Activated CD4-positive, alpha-beta T cell treated with anti-CD3 and anti-CD28 coated beads for 48 hours (primary cell): Measurements from ENCODE around the gene MICAL3.

Experiments
- DNase-seq: peaks from one replicate; pipeline ENCODE4 v3.0.0-alpha.2; 2020

MICAL3 gene

GRCh38 chr22:17910561-17911311 is 113.6 kb downstream of the MICAL3 start:
- no peak for DNase-seq

- DNase-seq, result no peak
These were observed 116.7 kb downstream of the MICAL3 start for GRCh38 chr22:17907748-17908051.

DNA sequence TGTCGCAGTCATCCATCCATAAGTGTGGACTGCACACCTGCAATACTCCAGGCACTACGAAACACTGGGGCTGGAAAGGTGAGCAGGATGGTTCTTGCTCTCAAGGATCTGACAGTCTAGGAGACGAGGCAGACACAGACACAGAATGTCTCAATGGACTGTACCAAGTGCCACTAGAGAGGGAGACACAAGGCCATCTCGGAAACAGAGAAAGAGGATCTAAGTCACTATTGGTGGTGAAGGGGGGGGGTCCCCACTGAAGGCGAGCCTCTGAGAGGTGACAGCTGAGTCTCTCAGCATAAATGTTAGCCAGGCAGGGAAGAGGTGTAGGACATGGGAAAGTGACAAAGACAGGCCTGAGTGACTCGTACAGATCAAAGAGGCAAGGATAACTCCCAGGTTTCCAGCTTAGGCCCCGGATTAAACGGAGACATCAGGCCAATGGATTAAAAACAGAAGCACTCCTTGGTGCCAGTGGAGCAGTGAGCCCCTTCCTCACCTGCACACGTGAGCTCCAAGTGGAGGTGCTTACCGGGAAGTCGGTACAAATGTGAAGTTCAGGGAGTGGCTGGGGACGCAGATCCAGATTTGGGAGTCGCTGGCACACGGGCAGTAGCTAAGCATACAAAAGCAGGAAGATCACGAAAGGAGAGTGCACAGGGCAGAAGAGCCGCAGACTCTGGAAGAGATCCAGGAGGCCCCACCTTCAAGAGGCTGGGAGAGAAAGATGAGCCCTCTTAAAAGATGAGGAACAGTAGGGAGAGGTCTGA is 117.2 kb downstream of the MICAL3 start:
- DNase-seq, result no peak

- no peak for DNase-seq
These were observed 118.9 kb downstream of the MICAL3 start for GRCh38 chr22:17905445-17905844.

DNA sequence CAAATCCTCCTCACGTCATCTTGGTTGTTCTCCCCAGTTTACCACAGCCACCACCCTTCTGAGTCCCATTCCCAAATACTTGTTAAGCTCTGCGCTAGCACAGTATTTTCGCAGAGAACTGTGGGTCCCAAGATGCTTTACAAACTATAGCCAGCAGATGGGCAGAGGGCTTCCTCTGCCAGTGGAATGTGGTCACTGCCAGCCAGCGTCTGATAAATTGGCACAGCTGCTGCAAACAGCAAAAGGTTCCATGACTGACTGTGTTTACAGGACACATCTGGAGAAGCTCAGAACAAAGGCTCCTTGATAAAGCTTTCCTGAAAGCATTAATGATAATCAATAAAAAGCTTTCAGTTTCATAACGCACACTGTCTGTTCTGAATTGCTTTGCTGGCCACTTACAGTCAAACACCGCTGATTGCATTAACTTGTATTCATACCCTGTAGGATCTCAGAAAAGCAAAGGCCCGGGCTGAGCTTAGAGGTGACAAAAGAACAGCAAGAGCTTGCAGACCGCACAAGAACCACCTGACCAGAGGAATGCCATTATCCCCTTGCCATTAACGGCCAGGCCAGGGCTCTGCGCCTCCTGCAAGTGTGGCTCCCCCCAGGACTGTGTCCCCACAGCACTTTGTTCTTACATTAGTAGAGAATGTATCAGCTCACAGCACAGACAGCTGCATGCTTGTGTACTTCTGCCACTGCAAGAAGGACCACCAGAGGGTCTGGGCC is 120.6 kb downstream of the MICAL3 start:
- DNase-seq, result no peak

DNA sequence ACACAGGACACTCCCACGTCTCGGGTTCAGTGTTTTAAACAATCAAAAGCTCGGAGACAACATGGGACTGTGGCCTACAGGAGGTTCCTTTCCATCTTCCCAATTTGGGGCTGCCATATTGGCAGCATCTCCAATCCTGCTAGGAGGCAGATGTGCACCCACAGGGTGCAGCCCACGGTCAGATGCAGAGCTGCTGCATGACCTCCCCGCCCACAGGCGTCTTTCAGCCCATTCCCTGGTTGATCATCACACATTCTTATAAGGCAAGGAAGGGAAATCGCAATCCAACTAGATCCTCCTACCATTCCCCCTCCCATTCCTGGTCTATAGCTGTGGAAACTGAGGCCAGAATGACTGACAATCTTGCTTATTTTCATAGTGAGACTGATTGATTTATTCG is 121.4 kb downstream of the MICAL3 start:
- no peak for DNase-seq

DNA sequence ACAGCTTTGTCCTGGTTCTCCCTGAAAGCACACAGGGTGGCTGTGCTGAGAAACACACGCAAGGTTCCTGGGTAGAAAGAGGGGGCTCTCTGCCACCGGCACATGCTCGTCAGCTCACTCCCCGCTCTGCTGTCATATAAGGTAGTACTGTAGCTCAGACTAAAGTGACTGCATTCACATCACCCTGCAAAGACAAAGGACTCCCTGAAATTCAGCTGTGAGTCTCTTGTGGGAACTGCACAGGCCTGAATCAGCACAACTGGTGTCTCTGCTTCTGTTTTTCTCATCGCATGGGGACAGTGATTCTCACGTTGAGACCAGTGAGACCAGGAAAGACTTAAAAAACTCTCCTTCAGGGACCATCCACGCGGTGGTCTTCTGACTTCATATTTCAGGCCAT is 126.0 kb downstream of the MICAL3 start:
- no peak for DNase-seq

DNA sequence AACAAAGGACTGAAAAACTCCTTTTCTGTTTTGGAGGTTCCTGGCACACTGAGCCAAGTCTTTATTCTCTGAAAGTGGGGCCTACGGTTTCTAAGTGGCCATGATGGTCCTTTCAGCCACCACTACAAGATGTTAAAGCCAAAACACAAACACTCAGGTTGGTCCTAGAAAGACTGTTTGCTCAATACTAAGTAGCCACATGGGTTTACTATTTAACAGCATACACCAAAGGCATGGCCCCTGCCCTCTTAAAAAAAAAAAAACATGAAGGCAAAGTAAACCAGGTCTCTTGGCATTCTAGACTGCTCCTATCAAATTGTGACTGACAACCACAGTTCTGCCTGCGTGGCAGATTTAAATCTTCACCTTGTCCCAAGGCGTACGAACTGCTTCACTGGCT is 126.5 kb downstream of the MICAL3 start:
- DNase-seq, result no peak

- no peak for DNase-seq
These were observed 126.9 kb downstream of the MICAL3 start for GRCh38 chr22:17897426-17897825.

- DNase-seq, result no peak
These were observed 127.8 kb downstream of the MICAL3 start for GRCh38 chr22:17896586-17896985.

DNA sequence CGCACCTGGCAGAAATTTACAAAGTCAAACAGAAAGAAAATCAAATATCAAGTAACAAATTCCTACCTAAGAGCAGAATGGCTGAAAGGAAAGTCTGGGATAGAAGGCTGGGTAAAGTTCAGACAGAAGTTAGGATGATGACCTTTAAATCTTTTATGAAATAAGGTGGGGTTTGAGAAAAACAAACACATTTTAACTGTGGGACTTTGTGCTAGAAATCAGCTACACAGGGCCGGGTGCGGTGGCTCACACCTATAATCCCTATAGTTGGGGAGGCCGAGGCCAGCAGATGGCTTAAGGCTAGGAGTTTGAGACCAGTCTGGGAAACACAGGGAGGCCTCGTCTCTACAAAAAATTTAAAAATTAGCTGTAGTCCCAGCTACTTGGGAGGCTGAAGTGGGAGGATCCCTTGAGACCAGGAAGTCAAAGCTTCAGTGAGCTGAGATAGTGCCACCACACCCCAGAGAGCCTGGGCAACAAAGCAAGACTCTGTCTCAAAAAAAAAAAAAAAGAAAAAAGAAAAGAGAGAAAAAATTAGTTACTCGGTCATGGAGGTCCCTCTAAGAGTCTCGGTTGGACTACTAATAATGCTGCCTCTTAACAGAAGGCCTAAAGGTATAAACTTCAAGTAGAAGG is 130.3 kb downstream of the MICAL3 start:
- no peak for DNase-seq

DNA sequence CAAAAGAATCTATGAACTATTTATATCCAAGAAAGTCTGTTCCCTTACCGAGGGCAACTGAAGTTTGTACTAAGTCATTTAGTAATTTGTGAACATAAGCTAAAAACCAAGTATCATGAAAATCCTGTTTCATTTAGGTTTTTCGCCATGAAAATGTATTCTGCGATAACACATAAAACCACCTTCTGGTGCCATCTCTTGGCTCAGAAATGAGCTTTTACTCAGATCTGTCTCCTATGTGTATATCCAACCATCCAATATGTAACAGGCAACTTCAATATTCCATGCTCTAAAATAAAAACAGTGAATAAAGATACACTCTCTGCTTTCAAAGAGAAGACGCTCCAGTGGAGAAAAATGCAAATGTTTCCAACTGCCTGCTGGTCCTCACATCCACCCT is 132.0 kb downstream of the MICAL3 start:
- DNase-seq, result no peak

- DNase-seq, result no peak
These were observed 132.7 kb downstream of the MICAL3 start for GRCh38 chr22:17891481-17892167.

GRCh38 chr22:17890892-17891291 is 133.5 kb downstream of the MICAL3 start:
- no peak for DNase-seq

DNA sequence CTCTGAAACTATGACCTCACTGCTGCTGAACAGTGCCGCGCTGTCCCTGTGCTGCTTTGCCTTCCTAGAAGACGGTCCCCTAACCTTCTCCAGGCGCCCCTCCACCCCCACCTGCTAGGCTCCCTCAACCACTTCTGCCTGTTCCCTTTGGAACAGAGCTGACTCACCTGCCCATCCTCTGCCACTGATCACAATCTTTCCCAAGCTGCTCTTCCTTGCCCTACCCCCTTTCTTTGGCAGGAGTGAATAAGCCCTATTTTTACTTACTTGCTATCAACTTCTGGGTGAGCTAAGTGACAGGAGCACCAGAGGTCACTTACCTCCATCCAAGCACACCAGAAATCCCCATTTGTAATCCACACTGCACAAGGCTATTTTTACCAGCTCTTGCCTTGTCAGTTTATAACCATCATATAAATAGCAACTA is 134.1 kb downstream of the MICAL3 start:
- no peak for DNase-seq

- DNase-seq, result no peak
These were observed 135.5 kb downstream of the MICAL3 start for GRCh38 chr22:17888855-17889254.

DNA sequence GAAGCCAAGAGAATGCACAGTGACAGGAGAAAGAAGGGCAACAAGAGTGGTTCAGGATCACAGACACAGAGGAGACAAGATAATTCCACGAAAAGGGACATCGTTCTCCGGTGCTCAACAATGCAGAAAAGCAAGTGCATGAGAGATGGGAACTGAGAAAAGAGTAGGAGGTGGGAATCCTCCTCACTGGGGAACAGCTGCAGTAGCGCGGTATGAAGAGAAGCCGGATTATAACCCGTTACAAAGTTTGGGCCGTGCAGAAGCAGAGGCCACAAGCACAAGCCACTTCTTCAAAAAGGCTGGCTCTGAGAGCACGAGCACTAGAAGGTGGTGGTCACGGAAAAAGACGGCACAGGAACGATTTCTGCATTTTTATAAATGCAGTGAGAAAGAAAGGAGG is 135.9 kb downstream of the MICAL3 start:
- no peak for DNase-seq

DNA sequence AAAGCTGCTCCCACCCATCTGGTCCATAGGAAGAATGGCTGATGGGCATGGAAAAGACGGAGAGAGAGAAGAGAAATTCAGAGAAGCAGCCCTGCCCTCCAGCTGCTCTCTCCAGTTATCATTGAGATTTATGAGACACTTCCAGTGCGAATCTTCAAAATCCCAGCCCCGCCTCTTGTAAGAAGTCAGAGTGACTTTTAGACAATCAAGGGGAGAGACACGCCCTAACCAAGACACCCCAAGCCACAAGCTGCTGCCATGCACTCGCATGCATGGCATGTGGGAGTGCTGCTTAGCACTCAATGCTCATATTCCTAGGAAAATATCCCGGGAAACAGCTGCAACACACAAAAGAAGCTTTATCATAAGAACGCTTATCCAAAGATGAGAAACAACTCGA is 139.5 kb downstream of the MICAL3 start:
- no peak for DNase-seq

DNA sequence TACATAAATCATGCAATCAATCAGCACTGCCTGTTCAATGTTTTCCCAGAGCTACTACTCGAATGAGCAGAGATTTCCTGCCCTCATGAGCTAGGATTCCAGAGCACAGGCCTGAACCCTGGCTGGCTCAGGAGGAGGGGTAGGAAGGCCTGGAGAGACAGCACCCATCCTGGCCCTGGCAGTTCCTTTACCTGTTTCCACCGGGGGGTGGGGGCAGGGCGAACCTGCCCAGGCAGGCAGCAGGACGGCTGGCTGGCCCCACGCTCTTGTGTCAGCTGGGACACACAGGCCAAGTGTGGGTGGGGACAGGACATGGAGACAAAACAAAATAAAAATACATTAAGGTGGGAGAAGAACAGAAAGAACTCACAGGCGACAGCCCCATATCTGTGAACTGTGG is 140.3 kb downstream of the MICAL3 start:
- no peak for DNase-seq

- no peak for DNase-seq
These were observed 141.0 kb downstream of the MICAL3 start for GRCh38 chr22:17883356-17883755.

- no peak for DNase-seq
These were observed 141.6 kb downstream of the MICAL3 start for GRCh38 chr22:17882727-17883126.

DNA sequence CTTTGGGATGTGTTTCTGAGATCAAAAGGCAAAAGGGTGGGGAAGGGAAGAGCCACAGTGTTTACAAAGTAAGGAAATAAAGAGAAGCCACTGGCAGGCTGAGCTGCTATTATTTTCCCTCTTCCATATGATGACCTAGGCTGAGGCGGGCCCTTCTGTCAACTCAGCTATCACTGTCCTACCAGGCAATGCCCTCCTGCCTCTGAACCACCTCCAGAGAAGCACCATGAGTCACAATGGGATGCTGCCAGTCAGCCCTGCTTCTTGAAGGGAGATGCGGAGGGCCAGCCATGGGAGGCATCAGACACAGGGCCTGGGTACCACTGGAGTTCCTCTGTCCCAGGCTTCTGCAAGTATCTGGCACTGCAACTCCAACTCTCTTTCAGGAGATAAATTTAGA is 142.2 kb downstream of the MICAL3 start:
- no peak for DNase-seq

DNA sequence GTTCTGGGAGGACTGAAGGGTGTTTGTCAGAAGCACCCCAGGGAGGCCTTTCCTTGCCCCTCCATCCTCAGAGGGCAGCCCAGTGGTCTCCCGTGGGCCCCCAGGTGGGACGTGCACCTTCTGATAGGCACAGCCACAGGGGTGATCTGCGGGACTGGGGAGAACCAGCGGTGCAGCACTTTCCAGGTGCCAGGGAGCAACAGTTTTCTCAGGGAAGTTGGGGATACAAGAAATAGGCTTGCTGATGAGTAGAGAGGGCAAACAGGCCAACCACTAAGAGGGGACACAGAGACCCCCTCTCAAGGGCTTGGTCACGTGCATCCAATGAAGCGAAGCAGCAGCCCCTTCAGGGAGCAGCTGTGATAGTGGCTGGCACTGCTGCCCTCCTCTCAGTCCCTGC is 143.0 kb downstream of the MICAL3 start:
- no peak for DNase-seq
